ENCODE measurements around the gene POLR2J.
"Not testable (repeated sequence)": the region's sequence is repeated elsewhere in the genome, so short reads cannot be mapped to it uniquely, and the experiment has no call there.

Gene POLR2J

DNA sequence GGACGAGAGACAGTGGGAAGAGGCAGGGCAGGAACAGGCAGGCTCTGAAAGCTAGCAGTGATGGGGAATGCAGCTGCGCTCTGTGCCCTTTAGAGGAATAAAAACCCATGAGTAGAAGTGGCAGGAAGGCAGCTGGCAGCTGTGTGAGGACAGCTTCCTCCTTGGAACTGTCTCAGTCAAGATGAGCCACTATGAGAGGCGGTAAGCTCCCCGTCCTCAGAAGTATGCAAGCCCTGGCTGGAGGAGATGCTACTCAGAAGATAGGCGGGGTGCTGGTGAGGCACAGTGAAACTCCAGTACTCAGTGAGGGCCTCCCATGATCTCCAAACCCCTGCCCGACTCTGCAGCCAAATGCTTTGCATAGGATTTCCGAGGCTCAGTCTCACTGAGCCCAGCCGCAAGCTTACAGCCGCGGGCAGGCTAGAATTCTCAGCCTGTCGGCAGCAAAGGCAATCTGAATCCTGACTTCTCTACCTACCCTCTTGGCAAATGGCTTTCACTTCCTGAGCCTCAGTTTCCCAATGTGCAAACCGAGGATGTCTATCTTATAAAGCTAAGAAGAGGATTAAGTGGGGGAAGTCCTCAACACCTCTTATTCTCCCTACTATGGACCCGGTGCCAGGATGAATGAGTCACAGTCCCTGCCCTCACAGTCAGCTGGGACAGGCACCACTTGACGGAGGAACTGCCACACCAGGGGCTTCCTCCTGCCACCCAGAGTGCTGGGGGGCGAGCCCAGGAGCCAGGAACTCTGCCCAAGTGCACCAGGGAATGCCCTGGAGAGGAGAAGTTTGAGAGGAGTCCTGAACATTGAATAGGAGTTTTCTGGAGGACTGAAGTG lies 36.4 kb upstream of the POLR2J start:
- H3K79me1 ChIP-seq (ENCODE audit: low read length); H3K4ac ChIP-seq (ENCODE audit: low read depth, low read length); H3K23ac ChIP-seq (ENCODE audit: low read length); H2AFZ ChIP-seq (ENCODE audit: insufficient read depth, low read length, poor library complexity); H3K36me3 ChIP-seq (ENCODE audit: control insufficient read depth in 1 of 2, insufficient read depth in 2 of 2, low read length in 2 of 2); H3K4me1 ChIP-seq (ENCODE audit: control insufficient read depth in 1 of 2, insufficient read depth in 2 of 2, low read length in 2 of 2); H4K8ac ChIP-seq (ENCODE audit: low read depth, low read length); DNase-seq; H2BK5ac ChIP-seq (ENCODE audit: low read depth, low read length, poor library complexity); H3K9me3 ChIP-seq (ENCODE audit: insufficient read depth, low read depth, low read length); H4K91ac ChIP-seq (ENCODE audit: low read depth, low read length); H3K9ac ChIP-seq (ENCODE audit: low read length); H3K4me2 ChIP-seq (ENCODE audit: low read length); H3K79me2 ChIP-seq (ENCODE audit: control insufficient read depth, insufficient read depth, low read length, poor library complexity); H3K27ac ChIP-seq (ENCODE audit: low read depth, low read length); H3K14ac ChIP-seq (ENCODE audit: low read length); H2BK120ac ChIP-seq (ENCODE audit: insufficient read depth, low read length, poor library complexity); H3K4me3 ChIP-seq (ENCODE audit: low read depth, low read length); H3K27me3 ChIP-seq (ENCODE audit: insufficient read depth, low read length); H2BK12ac ChIP-seq (ENCODE audit: low read length); H3K18ac ChIP-seq (ENCODE audit: low read length); H4K12ac ChIP-seq (ENCODE audit: low read depth, low read length); H2AK5ac ChIP-seq (ENCODE audit: low read length): not testable (repeated sequence)
- WGBS (ENCODE audit: extremely low coverage, insufficient coverage, insufficient read length) = no CpG with 5 or more reads among the region's 15 CpGs

GRCh38 chr7:102512642-102513221 lies 34.0 kb upstream of the POLR2J start:
- not testable (repeated sequence) for H3K4me1 ChIP-seq (ENCODE audit: control insufficient read depth in 1 of 2, insufficient read depth in 2 of 2, low read length in 2 of 2); DNase-seq; H3K23ac ChIP-seq (ENCODE audit: low read length); H2AK5ac ChIP-seq (ENCODE audit: low read length); H3K27me3 ChIP-seq (ENCODE audit: insufficient read depth, low read length); H3K27ac ChIP-seq (ENCODE audit: low read depth, low read length); H3K4me3 ChIP-seq (ENCODE audit: low read depth, low read length); H3K79me1 ChIP-seq (ENCODE audit: low read length); H4K12ac ChIP-seq (ENCODE audit: low read depth, low read length); H3K79me2 ChIP-seq (ENCODE audit: control insufficient read depth, insufficient read depth, low read length, poor library complexity); H3K9ac ChIP-seq (ENCODE audit: low read length); H3K4me2 ChIP-seq (ENCODE audit: low read length); H2BK5ac ChIP-seq (ENCODE audit: low read depth, low read length, poor library complexity); H2BK120ac ChIP-seq (ENCODE audit: insufficient read depth, low read length, poor library complexity); H3K9me3 ChIP-seq (ENCODE audit: insufficient read depth, low read depth, low read length); H3K36me3 ChIP-seq (ENCODE audit: control insufficient read depth in 1 of 2, insufficient read depth in 2 of 2, low read length in 2 of 2); H3K4ac ChIP-seq (ENCODE audit: low read depth, low read length)
- peak overlapping the region; percentile 25 for H4K8ac ChIP-seq (ENCODE audit: low read depth, low read length)
- H4K91ac ChIP-seq (ENCODE audit: low read depth, low read length) = peak overlapping the region; percentile 36
- peak overlapping the region; percentile 16 for H3K14ac ChIP-seq (ENCODE audit: low read length)
- H2BK12ac ChIP-seq (ENCODE audit: low read length) = peak overlapping the region; percentile 15
- no CpG with 5 or more reads among the region's 5 CpGs for WGBS (ENCODE audit: extremely low coverage, insufficient coverage, insufficient read length)
- H2AFZ ChIP-seq (ENCODE audit: insufficient read depth, low read length, poor library complexity) = peak overlapping the region; percentile 52
- H3K18ac ChIP-seq (ENCODE audit: low read length) = peak overlapping the region; percentile 54

DNA sequence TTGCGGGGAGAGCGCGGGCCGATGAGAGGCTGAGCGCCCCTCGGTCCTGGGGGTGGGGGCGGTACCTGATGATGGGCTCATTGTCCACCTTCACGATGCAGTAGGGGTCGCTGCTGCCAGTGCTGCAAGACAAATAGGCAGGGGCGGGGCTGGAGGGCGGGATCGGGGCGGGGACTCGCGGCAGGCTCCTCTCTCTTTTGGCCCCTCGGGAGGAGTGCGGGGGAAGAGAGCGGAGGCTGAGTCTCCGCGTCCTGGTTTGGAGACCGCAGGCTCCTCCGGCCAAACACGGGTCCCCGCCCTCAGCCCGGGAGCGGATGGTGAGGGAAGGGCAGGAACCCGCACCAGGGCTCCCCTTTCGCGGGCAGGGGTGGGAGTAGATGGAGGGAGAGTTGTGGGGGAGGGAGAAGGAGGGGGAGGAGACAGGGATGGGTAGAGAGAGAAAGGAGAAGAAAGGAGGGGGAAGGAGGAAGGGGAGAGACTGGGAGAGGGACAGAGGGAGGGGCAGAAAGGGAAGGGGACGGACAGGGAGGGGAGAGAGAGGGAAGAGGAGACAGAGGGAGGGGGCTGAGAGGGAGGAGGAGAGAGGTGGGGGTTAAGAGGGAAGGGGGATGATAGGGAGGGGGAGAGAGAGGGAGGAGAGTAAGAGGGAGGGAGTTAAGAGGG lies 33.3 kb upstream of the POLR2J start:
- not testable (repeated sequence) for H4K12ac ChIP-seq (ENCODE audit: low read depth, low read length); H3K36me3 ChIP-seq (ENCODE audit: control insufficient read depth in 1 of 2, insufficient read depth in 2 of 2, low read length in 2 of 2); H3K23ac ChIP-seq (ENCODE audit: low read length); H3K9me3 ChIP-seq (ENCODE audit: insufficient read depth, low read depth, low read length); H3K14ac ChIP-seq (ENCODE audit: low read length); H4K91ac ChIP-seq (ENCODE audit: low read depth, low read length); H3K4me2 ChIP-seq (ENCODE audit: low read length); H3K18ac ChIP-seq (ENCODE audit: low read length); H2BK5ac ChIP-seq (ENCODE audit: low read depth, low read length, poor library complexity); H3K4me1 ChIP-seq (ENCODE audit: control insufficient read depth in 1 of 2, insufficient read depth in 2 of 2, low read length in 2 of 2); H3K79me1 ChIP-seq (ENCODE audit: low read length); H2BK120ac ChIP-seq (ENCODE audit: insufficient read depth, low read length, poor library complexity); DNase-seq; H3K9ac ChIP-seq (ENCODE audit: low read length); H3K27me3 ChIP-seq (ENCODE audit: insufficient read depth, low read length); H3K27ac ChIP-seq (ENCODE audit: low read depth, low read length); H2AFZ ChIP-seq (ENCODE audit: insufficient read depth, low read length, poor library complexity); H3K79me2 ChIP-seq (ENCODE audit: control insufficient read depth, insufficient read depth, low read length, poor library complexity); H2BK12ac ChIP-seq (ENCODE audit: low read length); H3K4me3 ChIP-seq (ENCODE audit: low read depth, low read length); H4K8ac ChIP-seq (ENCODE audit: low read depth, low read length); H2AK5ac ChIP-seq (ENCODE audit: low read length); H3K4ac ChIP-seq (ENCODE audit: low read depth, low read length)
- no CpG with 5 or more reads among the region's 30 CpGs for WGBS (ENCODE audit: extremely low coverage, insufficient coverage, insufficient read length)

DNA sequence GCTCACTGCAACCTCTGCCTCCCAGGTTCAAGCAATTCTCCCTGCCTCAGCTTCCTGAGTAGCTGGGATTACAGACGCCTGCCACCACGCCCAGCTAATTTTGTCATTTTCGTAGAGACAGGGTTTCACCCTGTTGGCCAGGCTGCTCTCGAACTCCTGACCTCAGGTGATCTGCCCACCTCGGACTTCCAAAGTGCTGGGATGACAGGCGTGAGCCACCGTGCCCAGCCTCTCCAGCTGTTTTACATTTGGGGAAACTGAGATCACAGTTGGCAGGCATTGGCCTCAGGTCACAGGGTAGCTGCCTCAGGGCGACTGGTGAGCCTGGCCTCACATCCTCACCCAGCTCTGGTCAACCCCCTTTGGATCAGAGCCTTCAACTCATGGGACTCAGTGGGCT lies 31.9 kb upstream of the POLR2J start:
- H3K9me3 ChIP-seq (ENCODE audit: insufficient read depth, low read depth, low read length); H2BK5ac ChIP-seq (ENCODE audit: low read depth, low read length, poor library complexity); H2BK12ac ChIP-seq (ENCODE audit: low read length); H2AK5ac ChIP-seq (ENCODE audit: low read length); H4K8ac ChIP-seq (ENCODE audit: low read depth, low read length); H2BK120ac ChIP-seq (ENCODE audit: insufficient read depth, low read length, poor library complexity); H3K79me2 ChIP-seq (ENCODE audit: control insufficient read depth, insufficient read depth, low read length, poor library complexity); H3K4ac ChIP-seq (ENCODE audit: low read depth, low read length); H3K36me3 ChIP-seq (ENCODE audit: control insufficient read depth in 1 of 2, insufficient read depth in 2 of 2, low read length in 2 of 2); H3K4me3 ChIP-seq (ENCODE audit: low read depth, low read length); H3K18ac ChIP-seq (ENCODE audit: low read length); H4K12ac ChIP-seq (ENCODE audit: low read depth, low read length); H2AFZ ChIP-seq (ENCODE audit: insufficient read depth, low read length, poor library complexity); H3K23ac ChIP-seq (ENCODE audit: low read length); H3K79me1 ChIP-seq (ENCODE audit: low read length); H4K91ac ChIP-seq (ENCODE audit: low read depth, low read length); H3K27ac ChIP-seq (ENCODE audit: low read depth, low read length); H3K4me1 ChIP-seq (ENCODE audit: control insufficient read depth in 1 of 2, insufficient read depth in 2 of 2, low read length in 2 of 2); H3K4me2 ChIP-seq (ENCODE audit: low read length); H3K27me3 ChIP-seq (ENCODE audit: insufficient read depth, low read length); H3K9ac ChIP-seq (ENCODE audit: low read length); H3K14ac ChIP-seq (ENCODE audit: low read length); DNase-seq: not testable (repeated sequence)
- no CpG with 5 or more reads among the region's 8 CpGs for WGBS (ENCODE audit: extremely low coverage, insufficient coverage, insufficient read length)
